Measurements from ENCODE around the gene HSP90AB1.

DNA sequence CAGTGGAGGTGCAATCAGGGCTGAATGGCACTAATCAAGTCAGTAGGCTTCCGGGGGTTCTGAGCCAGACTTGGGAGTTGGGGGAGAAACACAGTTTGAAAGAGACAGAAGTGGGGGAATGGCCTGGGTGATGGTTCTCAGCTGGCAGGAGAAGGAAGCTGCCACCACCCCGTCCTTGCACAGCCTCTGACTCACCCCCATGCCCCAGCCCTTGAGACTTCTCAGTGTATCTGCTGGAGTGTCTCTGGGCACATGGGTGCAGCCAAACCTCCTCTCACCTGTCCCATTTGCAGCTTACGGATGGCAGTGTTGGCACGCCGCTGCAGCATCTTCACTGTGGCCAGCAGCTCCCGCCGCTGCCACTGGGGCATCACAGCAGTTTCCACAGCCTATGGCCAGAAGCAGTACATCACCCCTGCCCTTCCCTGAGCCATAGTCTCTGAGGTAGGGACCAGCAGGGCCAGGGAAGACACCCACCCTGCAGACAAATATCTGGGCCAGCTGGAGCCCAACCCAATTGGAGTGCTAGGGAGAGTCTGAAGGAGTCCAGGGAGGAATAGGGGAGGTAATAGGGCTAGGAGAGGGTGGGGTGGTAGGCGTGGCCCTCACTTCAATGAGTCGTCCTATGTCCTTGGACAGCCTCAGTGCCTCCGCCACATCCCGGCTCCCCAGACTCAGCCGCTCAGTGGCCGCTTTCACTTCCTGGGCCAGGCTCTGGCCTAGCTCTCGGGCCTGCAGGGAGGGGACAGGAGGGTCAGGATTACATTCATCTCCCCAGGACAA, 55.1 kb downstream of the HSP90AB1 start:
- no peak for TF ChIP-seq TAF1 (IDR thresholded peaks at IDR 0.05; ENCODE audit: borderline replicate concordance, low read depth, low read length)
- no peak for TF ChIP-seq POLR2AphosphoS5 (IDR thresholded peaks at IDR 0.05; ENCODE audit: low read depth, low read length)
